ENCODE results near the gene UBAP1.

The UBAP1 gene

DNA sequence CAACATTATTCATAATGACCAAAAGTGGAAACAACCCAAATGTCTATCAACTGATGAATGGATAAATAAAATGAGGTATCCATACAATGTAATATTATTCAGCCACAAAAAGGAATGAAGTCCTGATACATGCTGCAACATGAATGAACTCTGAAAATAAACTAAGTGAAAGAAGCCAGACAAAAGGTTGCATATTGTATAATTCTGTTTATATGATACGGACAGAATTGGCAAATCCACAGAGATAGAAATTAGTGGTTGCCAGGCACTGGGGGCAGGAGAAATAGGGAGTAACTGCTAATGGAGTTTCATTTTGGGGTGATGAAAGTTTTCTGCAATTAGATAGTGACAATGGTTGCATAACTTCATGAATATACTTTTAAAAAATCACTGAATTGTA lies 103.3 kb downstream of the UBAP1 start (continued):
- TF ChIP-seq, protein P1, sequence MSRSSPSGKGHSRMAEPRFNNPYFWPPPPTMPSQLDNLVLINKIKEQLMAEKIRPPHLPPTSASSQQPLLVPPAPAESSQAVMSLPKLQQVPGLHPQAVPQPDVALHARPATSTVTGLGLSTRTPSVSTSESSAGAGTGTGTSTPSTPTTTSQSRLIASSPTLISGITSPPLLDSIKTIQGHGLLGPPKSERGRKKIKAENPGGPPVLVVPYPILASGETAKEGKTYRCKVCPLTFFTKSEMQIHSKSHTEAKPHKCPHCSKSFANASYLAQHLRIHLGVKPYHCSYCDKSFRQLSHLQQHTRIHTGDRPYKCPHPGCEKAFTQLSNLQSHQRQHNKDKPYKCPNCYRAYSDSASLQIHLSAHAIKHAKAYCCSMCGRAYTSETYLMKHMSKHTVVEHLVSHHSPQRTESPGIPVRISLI (tag by site-specific recombination; IDR thresholded peaks at IDR 0.05), result no peak
- TF ChIP-seq ZBTB48 (tag by site-specific recombination; IDR thresholded peaks at IDR 0.05) (no peak), WT1 (tag by site-specific recombination; IDR thresholded peaks at IDR 0.05) (no peak)

GRCh38 chr9:34289159-34289558 lies 110.3 kb downstream of the UBAP1 start:
- ChIA-PET CTCF (interaction anchor here (0.7 kb wide), 1 partner anchor 90 kb away, joined by 4 read pairs; no protein-coding TSS in a partner anchor), POLR2A (no interaction called here)
- Histone ChIP-seq H3K4me1 (ENCODE audit: control insufficient read depth, insufficient read depth, low read length) (no peaks in the 10 kb centered on the region), H3K9me3 (ENCODE audit: control insufficient read depth, insufficient read depth, low read depth, low read length) (no peaks in the 10 kb centered on the region), H3K27ac (ENCODE audit: extremely low read depth, low read depth, low read length) (no peak overlapping the region), H3K4me3 (ENCODE audit: low read depth, low read length) (no peak overlapping the region), H3K36me3 (ENCODE audit: control insufficient read depth in 2 of 2, insufficient read depth in 1 of 2, low read length in 2 of 2) (peaks cover 0 to 12% of the 10 kb centered on the region in 2 experiments; a peak in 1 of 3 replicates)
- TF ChIP-seq ZNF133 (tag by site-specific recombination; IDR thresholded peaks at IDR 0.05) (no peak), EGR2 (tag by site-specific recombination; IDR thresholded peaks at IDR 0.05; ENCODE audit: low read depth) (peak; percentile 55; the same call in 1 of the 2 replicates)
- TF ChIP-seq, protein P2, sequence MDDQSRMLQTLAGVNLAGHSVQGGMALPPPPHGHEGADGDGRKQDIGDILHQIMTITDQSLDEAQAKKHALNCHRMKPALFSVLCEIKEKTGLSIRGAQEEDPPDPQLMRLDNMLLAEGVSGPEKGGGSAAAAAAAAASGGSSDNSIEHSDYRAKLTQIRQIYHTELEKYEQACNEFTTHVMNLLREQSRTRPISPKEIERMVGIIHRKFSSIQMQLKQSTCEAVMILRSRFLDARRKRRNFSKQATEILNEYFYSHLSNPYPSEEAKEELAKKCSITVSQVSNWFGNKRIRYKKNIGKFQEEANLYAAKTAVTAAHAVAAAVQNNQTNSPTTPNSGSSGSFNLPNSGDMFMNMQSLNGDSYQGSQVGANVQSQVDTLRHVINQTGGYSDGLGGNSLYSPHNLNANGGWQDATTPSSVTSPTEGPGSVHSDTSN (CRISPR knock-in tag; IDR thresholded peaks at IDR 0.05), result no peak
- TF ChIP-seq, protein P3, sequence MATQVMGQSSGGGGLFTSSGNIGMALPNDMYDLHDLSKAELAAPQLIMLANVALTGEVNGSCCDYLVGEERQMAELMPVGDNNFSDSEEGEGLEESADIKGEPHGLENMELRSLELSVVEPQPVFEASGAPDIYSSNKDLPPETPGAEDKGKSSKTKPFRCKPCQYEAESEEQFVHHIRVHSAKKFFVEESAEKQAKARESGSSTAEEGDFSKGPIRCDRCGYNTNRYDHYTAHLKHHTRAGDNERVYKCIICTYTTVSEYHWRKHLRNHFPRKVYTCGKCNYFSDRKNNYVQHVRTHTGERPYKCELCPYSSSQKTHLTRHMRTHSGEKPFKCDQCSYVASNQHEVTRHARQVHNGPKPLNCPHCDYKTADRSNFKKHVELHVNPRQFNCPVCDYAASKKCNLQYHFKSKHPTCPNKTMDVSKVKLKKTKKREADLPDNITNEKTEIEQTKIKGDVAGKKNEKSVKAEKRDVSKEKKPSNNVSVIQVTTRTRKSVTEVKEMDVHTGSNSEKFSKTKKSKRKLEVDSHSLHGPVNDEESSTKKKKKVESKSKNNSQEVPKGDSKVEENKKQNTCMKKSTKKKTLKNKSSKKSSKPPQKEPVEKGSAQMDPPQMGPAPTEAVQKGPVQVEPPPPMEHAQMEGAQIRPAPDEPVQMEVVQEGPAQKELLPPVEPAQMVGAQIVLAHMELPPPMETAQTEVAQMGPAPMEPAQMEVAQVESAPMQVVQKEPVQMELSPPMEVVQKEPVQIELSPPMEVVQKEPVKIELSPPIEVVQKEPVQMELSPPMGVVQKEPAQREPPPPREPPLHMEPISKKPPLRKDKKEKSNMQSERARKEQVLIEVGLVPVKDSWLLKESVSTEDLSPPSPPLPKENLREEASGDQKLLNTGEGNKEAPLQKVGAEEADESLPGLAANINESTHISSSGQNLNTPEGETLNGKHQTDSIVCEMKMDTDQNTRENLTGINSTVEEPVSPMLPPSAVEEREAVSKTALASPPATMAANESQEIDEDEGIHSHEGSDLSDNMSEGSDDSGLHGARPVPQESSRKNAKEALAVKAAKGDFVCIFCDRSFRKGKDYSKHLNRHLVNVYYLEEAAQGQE (tag by site-specific recombination; IDR thresholded peaks at IDR 0.05), result peak; percentile 40; the same call in 1 of the 2 replicates

DNA sequence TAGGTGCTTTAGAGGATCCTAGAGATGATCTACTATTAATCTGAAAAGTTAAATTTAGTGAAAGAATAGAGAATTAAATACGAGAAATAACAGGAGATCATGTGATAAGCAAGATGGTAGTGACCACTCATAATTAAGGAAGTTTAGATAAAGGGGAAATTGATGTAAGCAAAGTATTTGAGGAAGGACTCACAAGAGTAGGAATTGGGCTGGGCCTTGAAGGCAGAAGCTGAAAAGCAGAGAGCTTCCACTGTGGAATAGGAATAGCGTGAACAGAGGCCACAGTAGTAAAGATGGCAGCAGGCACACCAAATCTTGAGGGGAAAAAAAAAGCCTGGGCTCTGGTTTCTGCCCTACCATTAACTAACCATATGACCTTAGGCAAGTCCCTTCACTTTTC lies 112.2 kb downstream of the UBAP1 start:
- TF ChIP-seq ZNF645 (tag by site-specific recombination; IDR thresholded peaks at IDR 0.05), result no peak
- no peak for TF ChIP-seq ZNF350 (tag by site-specific recombination; IDR thresholded peaks at IDR 0.05)
- TF ChIP-seq ZSCAN4 (tag by site-specific recombination; IDR thresholded peaks at IDR 0.05), result no peak
- no peak for TF ChIP-seq ZNF629 (tag by site-specific recombination; IDR thresholded peaks at IDR 0.05)
- no peak for TF ChIP-seq ZNF302 (tag by site-specific recombination; IDR thresholded peaks at IDR 0.05; ENCODE audit: low read depth)
- no peak for TF ChIP-seq ZNF114 (tag by site-specific recombination; IDR thresholded peaks at IDR 0.05)
- no peak for TF ChIP-seq ZNF24 (tag by site-specific recombination; IDR thresholded peaks at IDR 0.05)
- TF ChIP-seq ZNF138 (tag by site-specific recombination; IDR thresholded peaks at IDR 0.05; ENCODE audit: borderline replicate concordance), result no peak
- TF ChIP-seq TSHZ1 (tag by site-specific recombination; IDR thresholded peaks at IDR 0.05; ENCODE audit: borderline replicate concordance), result no peak
- H3K4me1 ChIP-seq (ENCODE audit: control insufficient read depth, insufficient read depth, low read length), result no peaks in the 10 kb centered on the region
- no peak overlapping the region for H3K4me3 ChIP-seq (ENCODE audit: low read depth, low read length)
- ChIA-PET POLR2A (no interaction called here), CTCF (interaction anchor here (1.1 kb wide), 1 partner anchor 287 kb away, joined by 4 read pairs; no protein-coding TSS in a partner anchor)
- H3K36me3 ChIP-seq (ENCODE audit: control insufficient read depth in 2 of 2, insufficient read depth in 1 of 2, low read length in 2 of 2), result peaks cover 0 to 12% of the 10 kb centered on the region in 2 experiments; a peak in 1 of 3 replicates
- H3K27ac ChIP-seq (ENCODE audit: extremely low read depth, low read depth, low read length), result no peak overlapping the region
- no peaks in the 10 kb centered on the region for H3K9me3 ChIP-seq (ENCODE audit: control insufficient read depth, insufficient read depth, low read depth, low read length)

Measured in HEK293 (cell line).